ENCODE results near the gene STMP1.

The STMP1 gene

DNA sequence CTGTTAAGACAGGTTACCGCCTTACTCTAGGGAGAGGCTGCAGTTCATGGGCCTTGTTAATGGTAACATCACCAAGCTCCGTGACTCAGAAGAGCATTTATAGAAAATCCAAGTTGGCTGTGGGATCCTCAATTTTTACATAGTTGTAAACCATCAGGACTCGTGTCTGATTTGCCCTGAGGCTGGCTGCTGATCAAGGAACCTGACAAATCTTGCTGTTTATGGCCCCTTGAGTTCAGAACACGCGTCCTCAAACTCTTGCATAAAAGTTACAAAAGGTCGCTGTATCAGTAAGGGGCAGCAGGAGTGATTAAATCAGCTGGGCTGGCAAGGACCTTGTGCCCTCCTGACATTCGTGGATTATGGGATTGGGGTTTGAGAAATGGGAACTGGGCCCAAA lies 61.1 kb downstream of the STMP1 start:
- no peak for DNase-seq

All from NCI-H526 treated with DMSO at 0.1 percent for 48 hours (cell line).